RWPE2 (cell line): Measurements from ENCODE around the gene ELF5.

Source experiments
- ATAC-seq: fragments of 200-7000 bp; cut with Tn5 transposase; 3 replicates; pipeline ENCODE4 v1.9.1; 2021; ENCODE audit warnings: low read depth
- DNase-seq: peaks from one replicate; pipeline ENCODE4 v3.0.0-alpha.2; 2020; ENCODE audit warnings: low spot score
- H3K27ac ChIP-seq: fragments of 450-650 bp; 2 replicates; pipeline ENCODE4 v1.5.1; 2017; ENCODE audit warnings: mild to moderate bottlenecking; ENCODE audit not compliant: poor library complexity, severe bottlenecking
- H3K27me3 ChIP-seq: fragments of 250-450 bp; sonication (Bioruptor Pico); 2 replicates; pipeline ENCODE4 v1.5.1; 2021; ENCODE audit warnings: mild to moderate bottlenecking, moderate library complexity; ENCODE audit not compliant: insufficient read depth, poor library complexity, severe bottlenecking
- H3K36me3 ChIP-seq: fragments of 250-450 bp; sonication (Bioruptor Pico); 2 replicates; pipeline ENCODE4 v1.5.1; 2020; ENCODE audit warnings: low read depth, mild to moderate bottlenecking, moderate library complexity
- H3K4me1 ChIP-seq: fragments of 250-450 bp; sonication (Bioruptor Pico); 2 replicates; pipeline ENCODE4 v1.5.1; 2021; ENCODE audit warnings: mild to moderate bottlenecking, moderate library complexity; ENCODE audit not compliant: insufficient read depth, poor library complexity, severe bottlenecking
- H3K4me3 ChIP-seq: fragments of 250-450 bp; sonication (Bioruptor Pico); 2 replicates; pipeline ENCODE4 v1.5.1; 2021; ENCODE audit warnings: mild to moderate bottlenecking, moderate library complexity; ENCODE audit not compliant: severe bottlenecking
- H3K9me3 ChIP-seq: fragments of 250-450 bp; sonication (Bioruptor Pico); 2 replicates; pipeline ENCODE4 v1.5.1; 2021; ENCODE audit warnings: mild to moderate bottlenecking, moderate library complexity; ENCODE audit not compliant: severe bottlenecking
- CTCF ChIP-seq: fragments of 450-650 bp; IDR thresholded peaks from one replicate; pipeline ENCODE4 v1.5.1; 2017; ENCODE audit warnings: mild to moderate bottlenecking, moderate library complexity; ENCODE audit not compliant: poor library complexity, severe bottlenecking

ELF5 gene

GRCh38 chr11:34513682-34514449, at the start of gene ELF5:
Gene ELF5, minus strand, starts transcription at chr11:34513794. Its CDS starts 8,045 bp downstream, at chr11:34505749.
- DNase-seq, result no peak
- Histone ChIP-seq H3K4me3 (no peak within 1 kb of the TSS), H3K36me3 (no peaks in the 10 kb centered on the region), H3K4me1 (no peaks in the 10 kb centered on the region), H3K9me3 (no peaks in the 10 kb centered on the region), H3K27ac (no peak within 1 kb of the TSS), H3K27me3 (no peaks in the 10 kb centered on the region)
- TF ChIP-seq CTCF, result no peak
- no peak for ATAC-seq

GRCh38 chr11:34562976-34563375, 49.4 kb upstream of the ELF5 start:
- H3K36me3 ChIP-seq, result no peaks in the 10 kb centered on the region
- no peak for TF ChIP-seq CTCF

DNA sequence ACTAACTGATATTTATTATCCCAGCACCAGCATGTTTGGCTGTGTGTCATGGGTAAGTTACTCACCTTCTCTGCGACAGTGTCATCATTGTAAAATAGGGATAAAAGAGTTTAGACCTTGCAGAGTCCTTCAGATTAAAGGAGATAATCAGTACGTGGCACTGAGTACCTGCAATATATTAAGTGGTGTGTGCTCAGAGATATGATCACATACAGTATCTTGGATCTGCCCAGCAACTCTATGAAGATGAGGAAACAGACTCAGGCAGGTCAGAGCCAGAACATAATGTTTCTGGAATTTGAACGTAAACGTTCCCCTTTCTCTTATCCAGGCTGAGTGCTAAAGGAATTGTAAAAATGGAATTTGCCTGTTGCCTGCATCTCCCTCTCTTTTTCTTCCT, 46.9 kb upstream of the ELF5 start:
- no peak overlapping the region for H3K27ac ChIP-seq
- H3K4me1 ChIP-seq, result peaks cover 21% of the 10 kb centered on the region
- DNase-seq, result no peak
- no peak for ATAC-seq
- H3K9me3 ChIP-seq, result no peaks in the 10 kb centered on the region
- H3K4me3 ChIP-seq, result no peak overlapping the region
- no peak for TF ChIP-seq CTCF
- H3K27me3 ChIP-seq, result no peaks in the 10 kb centered on the region
- H3K36me3 ChIP-seq, result no peaks in the 10 kb centered on the region

More at GRCh38 chr11:34562976-34563375, 49.4 kb upstream of the ELF5 start:
- no peaks in the 10 kb centered on the region for H3K9me3 ChIP-seq
- ATAC-seq (no peak), DNase-seq (no peak)
- H3K27ac ChIP-seq, result no peak overlapping the region
- H3K4me3 ChIP-seq, result no peak overlapping the region
- no peaks in the 10 kb centered on the region for H3K27me3 ChIP-seq
- H3K4me1 ChIP-seq, result peaks cover 18% of the 10 kb centered on the region

DNA sequence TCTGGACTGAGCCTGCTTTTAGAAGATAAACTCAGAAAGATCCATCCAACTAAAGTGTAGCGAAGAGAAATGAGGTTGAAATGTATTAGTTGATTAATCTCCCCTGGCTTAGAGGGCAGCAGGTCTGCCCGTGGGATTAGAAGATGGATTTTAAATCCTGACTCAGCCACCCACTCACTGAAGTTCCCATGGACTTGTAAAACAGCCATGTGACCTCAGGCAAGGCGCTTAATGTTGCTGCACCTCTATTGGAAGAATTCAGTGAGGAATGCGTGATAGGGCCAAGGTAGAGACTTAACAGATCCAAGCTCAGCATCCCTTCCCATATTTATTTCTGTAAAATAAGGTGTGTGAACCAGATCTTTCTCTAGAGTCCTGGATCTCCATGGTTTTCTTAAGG, 45.1 kb upstream of the ELF5 start:
- H3K27me3 ChIP-seq, result no peaks in the 10 kb centered on the region
- H3K4me3 ChIP-seq, result no peak overlapping the region
- ATAC-seq (no peak), DNase-seq (no peak)
- no peak for TF ChIP-seq CTCF
- no peak overlapping the region for H3K27ac ChIP-seq
- no peaks in the 10 kb centered on the region for H3K36me3 ChIP-seq
- no peaks in the 10 kb centered on the region for H3K9me3 ChIP-seq
- peaks cover 9% of the 10 kb centered on the region for H3K4me1 ChIP-seq

DNA sequence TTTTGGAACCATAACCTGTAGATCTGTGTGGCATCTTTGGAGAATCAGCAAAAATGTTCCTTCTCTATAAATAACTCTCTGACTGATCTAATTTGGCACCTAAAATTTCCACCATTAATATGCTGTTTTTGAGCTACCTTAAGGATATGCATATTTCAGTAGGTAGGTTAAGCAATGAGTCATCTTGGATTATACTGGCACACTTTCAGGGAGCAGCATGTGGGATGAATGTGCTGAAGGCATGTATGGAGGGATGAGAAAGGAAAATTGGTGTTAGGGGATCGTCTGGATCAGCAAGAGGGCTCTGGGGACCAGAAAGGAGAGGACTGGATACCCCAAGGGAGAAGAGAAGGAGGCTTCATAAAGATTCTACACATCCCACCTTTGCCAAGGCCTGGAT, 44.6 kb upstream of the ELF5 start:
- Histone ChIP-seq H3K9me3 (no peaks in the 10 kb centered on the region), H3K36me3 (no peaks in the 10 kb centered on the region), H3K4me1 (peaks cover 9% of the 10 kb centered on the region), H3K27ac (no peak overlapping the region), H3K27me3 (no peaks in the 10 kb centered on the region), H3K4me3 (no peak overlapping the region)
- no peak for TF ChIP-seq CTCF
- DNase-seq (no peak), ATAC-seq (peak; percentile 73)
